Measurements from ENCODE around the gene SPAG5.

The SPAG5 gene

GRCh38 chr17:28544402-28545140 is 54.3 kb downstream of the SPAG5 start:
- no peak for DNase-seq

DNA sequence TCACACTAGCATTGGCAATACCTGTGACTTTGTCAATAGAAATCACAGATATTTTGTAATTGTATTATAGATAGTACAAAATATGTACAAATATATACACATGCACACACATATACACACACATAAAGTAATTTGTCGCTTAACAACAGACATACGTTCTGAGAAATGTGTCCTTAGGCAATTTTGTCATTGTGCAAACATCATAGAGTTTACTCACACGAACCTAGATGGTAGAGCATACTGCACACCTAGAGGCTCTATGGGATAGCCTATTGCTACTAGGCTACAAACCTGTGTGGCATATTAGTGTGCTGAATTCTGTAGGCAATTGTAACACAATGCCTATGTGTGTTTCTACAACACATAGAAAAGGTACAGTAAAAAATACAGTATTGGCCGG is 57.4 kb downstream of the SPAG5 start:
- DNase-seq = no peak

GRCh38 chr17:28540231-28540630 is 58.6 kb downstream of the SPAG5 start:
- no peak for DNase-seq

- DNase-seq = no peak
Observed at GRCh38 chr17:28538296-28538895, 60.4 kb downstream of the SPAG5 start.

- DNase-seq = no peak
Observed at GRCh38 chr17:28537219-28537610, 61.6 kb downstream of the SPAG5 start.

DNA sequence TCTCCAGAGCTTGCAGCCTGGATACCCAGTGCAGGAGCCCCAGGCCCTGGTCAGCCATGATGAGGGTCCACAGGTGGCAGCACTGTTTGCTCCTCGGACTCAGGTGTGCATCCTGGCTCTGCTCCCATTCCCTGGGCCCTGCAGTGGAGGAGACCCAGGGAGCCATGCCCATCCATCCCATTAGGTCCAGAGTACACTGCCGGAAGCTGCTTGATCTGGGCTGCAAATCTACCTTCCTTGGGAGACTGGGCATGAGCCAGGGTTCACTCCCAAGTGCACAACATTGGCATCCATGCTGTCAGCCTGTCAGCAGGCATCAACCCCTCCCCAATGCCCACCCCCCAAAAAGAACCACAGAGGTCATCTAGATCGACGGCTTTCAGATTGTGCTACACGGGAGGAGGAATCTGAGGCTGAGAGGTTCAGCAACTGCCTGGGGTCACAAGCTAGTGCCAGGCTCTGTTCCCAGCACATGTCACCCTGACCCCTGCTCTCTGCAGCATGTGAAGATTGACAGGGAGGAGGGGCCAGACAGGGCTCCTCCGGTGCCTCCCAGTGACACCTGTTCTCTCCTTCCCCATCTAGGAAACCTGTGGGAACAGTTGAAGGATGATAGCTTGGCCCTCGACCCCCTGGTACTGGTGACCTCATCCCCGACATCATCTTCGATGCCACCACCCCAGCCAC is 62.1 kb downstream of the SPAG5 start:
- DNase-seq = no peak

GRCh38 chr17:28534740-28535375 is 64.0 kb downstream of the SPAG5 start:
- DNase-seq = no peak

- no peak for DNase-seq
Observed at GRCh38 chr17:28533091-28533807, 65.6 kb downstream of the SPAG5 start.

DNA sequence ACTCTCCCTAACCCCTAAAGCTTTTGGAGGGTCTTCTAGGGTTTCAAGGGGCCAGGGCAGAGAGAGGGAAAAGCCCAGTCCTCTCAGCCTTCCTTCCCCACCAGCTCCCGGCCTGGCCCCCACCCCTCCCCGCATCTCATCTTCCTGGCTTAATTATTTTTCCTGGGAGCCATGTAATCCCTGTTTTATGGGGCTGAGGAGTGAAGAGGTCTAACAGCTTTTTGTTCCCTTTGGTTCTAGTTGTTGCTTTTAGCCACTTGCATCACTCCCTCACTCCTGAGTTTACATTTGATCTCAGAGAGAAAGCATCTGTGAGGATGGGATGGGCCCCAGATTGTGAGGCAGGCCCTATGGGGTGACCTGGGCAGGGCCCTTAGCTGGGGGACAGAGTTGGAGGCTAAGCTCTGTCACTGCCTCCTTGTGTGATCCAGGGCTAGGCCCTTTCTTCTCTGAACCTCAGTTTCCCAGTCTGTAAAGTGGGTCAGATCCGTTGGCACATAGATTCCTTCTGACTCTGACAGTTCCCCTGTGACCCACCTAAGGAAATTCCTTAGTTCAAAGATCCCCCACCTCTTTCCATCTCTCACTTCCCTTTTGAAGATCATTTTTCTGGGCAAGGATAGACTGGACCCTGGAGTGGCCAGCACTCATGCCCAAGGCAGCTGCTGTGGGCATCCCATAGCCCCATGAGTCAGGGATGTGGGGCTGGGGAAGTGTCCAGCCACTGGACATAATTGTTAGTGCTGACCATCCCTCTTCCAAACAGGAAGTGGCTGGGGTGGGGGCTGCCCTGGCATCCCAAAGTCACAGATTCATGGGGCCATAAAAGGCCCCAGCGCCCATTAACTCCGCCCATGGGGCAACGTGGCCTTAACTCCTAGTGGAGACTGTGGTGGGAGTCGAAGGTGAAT is 66.5 kb downstream of the SPAG5 start:
- no peak for DNase-seq

DNA sequence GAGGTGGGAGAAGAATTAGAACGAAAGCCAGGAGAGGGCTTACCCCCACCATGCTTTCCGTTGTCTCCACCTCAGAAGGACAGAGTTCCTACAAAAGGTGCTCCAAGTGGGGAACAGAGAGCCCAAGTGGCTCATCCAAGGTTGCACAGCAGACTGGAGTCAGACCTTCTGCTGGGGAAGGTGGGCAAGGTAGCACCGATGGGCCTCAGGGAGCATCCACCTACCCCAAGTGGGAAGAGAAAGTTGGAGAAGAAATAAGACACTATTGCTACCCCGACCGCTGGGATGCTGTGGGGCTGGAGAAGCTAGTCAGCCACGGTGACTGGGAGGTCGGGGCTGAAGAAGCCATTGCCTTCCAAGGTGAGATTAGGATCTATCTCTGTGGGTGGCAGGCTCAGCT is 67.9 kb downstream of the SPAG5 start:
- DNase-seq = no peak

- no peak for DNase-seq
Observed at GRCh38 chr17:28530250-28530649, 68.6 kb downstream of the SPAG5 start.

GRCh38 chr17:28529013-28529400 is 69.8 kb downstream of the SPAG5 start:
- no peak for DNase-seq

- no peak for DNase-seq
Observed at GRCh38 chr17:28528327-28529012, 70.4 kb downstream of the SPAG5 start.

DNA sequence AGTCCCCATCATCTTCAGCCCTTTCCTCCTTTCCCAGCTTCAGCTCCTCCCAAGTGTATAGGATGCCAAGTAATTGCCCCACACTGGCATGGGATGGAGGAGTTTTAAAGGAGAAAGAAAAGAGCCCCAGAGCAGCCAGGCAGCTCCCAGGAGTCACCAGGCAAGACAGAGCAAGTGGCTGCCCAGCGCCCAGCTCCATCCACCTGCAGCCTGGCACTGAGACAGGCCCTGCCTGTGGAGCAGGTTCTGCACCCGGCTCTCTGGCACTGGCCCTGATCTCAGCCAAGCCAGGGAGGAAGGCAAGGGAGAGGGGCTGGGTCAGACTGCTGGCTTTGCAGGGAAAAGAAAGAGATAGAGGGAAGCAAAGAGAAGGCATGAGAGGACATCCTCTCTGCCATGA is 71.0 kb downstream of the SPAG5 start:
- no peak for DNase-seq
